Gastrocnemius medialis (tissue), 4 donors: Measurements from ENCODE around the gene SEMG1.

Source experiments
- CTCF ChIP-seq, 5 experiments: fragments of 450-650 bp in 3 of 5; fragments of 200-600 bp in 2 of 5; sonication (generic) in 2 of 5; IDR thresholded peaks in 4 of 5; conservative IDR thresholded peaks in 1 of 5; 1 replicate in 4 of 5; 2 replicates in 1 of 5; pipeline ENCODE4 v1.5.1; 2016 to 2019; ENCODE audit warnings: antibody characterized with exemption in 5 of 5, mild to moderate bottlenecking in 3 of 5, moderate library complexity in 3 of 5
- POLR2A ChIP-seq, 2 donors: fragments of 450-650 bp; IDR thresholded peaks; one replicate each; pipeline ENCODE4 v1.6.1; 2017; ENCODE audit warnings: antibody characterized with exemption in 2 of 2, mild to moderate bottlenecking in 2 of 2, moderate library complexity in 2 of 2

- TF ChIP-seq CTCF (IDR thresholded peaks at IDR 0.05 in 4 of 5, conservative IDR thresholded peaks at IDR 0.05 in 1 of 5) (no peak), POLR2A (IDR thresholded peaks at IDR 0.05) (no peak)
Measured at GRCh38 chr20:45248609-45249008, 41.8 kb downstream of the SEMG1 start.
